Stimulated activated CD4-positive, alpha-beta T cell treated with anti-CD3 and anti-CD28 coated beads, Interleukin-2, amount 100 ng/mL, for 48 hours (primary cell): Measurements from ENCODE around the gene WNK1.

ENCODE experiments used
- DNase-seq, 2 donors: peaks; one replicate each; pipeline ENCODE4 v3.0.0-alpha.2; 2020

WNK1 gene

DNA sequence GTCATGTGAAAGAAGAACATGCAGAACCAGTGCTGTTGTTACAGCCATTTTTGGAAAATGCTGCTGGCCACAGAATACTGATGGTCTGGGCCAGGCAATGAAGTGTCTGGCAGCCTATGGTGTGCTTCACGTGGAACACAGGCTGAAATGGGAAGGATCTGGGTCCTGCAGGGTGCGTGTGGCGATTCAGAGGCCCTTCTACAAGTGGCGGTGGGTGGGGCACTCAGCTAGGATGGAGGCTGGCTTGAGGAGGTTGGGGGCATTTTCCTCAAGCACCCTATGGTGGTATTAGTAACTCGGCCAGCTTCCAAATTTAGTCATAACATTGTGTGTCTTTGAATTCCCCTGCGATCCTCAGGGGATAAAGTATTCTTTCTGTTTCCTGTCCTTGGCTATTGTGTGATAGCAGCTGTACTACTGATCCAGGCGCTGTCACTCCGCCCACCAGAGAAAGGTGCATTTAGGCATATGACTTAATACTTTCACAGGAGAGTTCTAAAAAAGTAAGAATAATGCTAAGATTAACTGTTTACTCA is 206.3 kb downstream of the WNK1 start:
- DNase-seq = no peak
